ENCODE measurements around the gene NBPF11. TPM values are rescaled to one million over a fixed set of nuclear protein-coding genes. Genes with fewer than 3 reads are reported as not detected.
"Not testable (repeated sequence)": the region's sequence is repeated elsewhere in the genome, so short reads cannot be mapped to it uniquely, and the experiment has no call there.

Gene NBPF11
- total RNA-seq = 12.4 TPM
- long read RNA-seq, partial matches to known transcripts = 5 of 27 reads
- long read RNA-seq, other reads (novel, unspliced or antisense) = 22 of 27 reads

GRCh38 chr1:148151911-148152656, at the start of gene NBPF11:
TSS of gene NBPF11 (minus strand) at chr1:148152281. CDS start at chr1:148127003, 25,278 bp downstream.
- H3K4me1 ChIP-seq; H3K27me3 ChIP-seq (ENCODE audit: low read depth); H3K36me3 ChIP-seq; intact Hi-C loops (cut with DNase I); H3K9me3 ChIP-seq: not testable (repeated sequence)
- peak; percentile 93 for DNase-seq
- peak; percentile 98 to 99 for ATAC-seq
- Histone ChIP-seq H3K27ac (peak within 1 kb of the TSS; percentile 74), H3K4me3 (peak within 1 kb of the TSS; percentile 70)

DNA sequence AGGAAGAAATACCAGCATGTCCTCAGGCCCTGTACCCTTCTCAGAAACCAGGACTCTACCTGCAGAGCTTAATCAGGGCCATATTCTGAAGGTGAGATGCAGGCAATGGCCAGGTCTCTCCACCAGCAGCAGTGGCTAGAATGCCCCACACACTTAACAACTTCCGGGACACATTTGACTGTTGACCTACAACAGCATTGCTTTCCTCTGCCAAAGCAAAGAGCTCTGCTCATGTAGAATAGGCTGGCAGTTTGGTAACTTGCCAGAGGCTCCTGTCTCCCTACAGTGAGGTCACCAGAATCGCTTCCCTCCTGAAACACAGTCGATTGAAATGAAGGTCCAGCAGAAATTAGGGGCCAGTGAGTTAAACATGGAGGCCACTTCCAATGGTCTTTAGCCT, 45.3 kb upstream of the NBPF11 start:
- H3K4me1 ChIP-seq; intact Hi-C loops (cut with DNase I); DNase-seq; H3K27me3 ChIP-seq (ENCODE audit: low read depth); H3K9me3 ChIP-seq; H3K36me3 ChIP-seq; H3K4me3 ChIP-seq; ATAC-seq; H3K27ac ChIP-seq: not testable (repeated sequence)

GRCh38 chr1:148196949-148197348, 44.9 kb upstream of the NBPF11 start:
- H3K4me3 ChIP-seq; H3K27ac ChIP-seq; H3K4me1 ChIP-seq; H3K27me3 ChIP-seq (ENCODE audit: low read depth); ATAC-seq; H3K9me3 ChIP-seq; intact Hi-C loops (cut with DNase I); H3K36me3 ChIP-seq; DNase-seq: not testable (repeated sequence)

- H3K9me3 ChIP-seq; H3K4me1 ChIP-seq; DNase-seq; H3K36me3 ChIP-seq; H3K27ac ChIP-seq; H3K27me3 ChIP-seq (ENCODE audit: low read depth); H3K4me3 ChIP-seq; ATAC-seq; intact Hi-C loops (cut with DNase I): not testable (repeated sequence)
These were observed 43.0 kb upstream of the NBPF11 start for GRCh38 chr1:148195115-148195514.

GRCh38 chr1:148188768-148189167, 36.7 kb upstream of the NBPF11 start:
- DNase-seq; H3K36me3 ChIP-seq; H3K27me3 ChIP-seq (ENCODE audit: low read depth); H3K9me3 ChIP-seq; H3K27ac ChIP-seq; H3K4me3 ChIP-seq; H3K4me1 ChIP-seq; intact Hi-C loops (cut with DNase I); ATAC-seq: not testable (repeated sequence)

DNA sequence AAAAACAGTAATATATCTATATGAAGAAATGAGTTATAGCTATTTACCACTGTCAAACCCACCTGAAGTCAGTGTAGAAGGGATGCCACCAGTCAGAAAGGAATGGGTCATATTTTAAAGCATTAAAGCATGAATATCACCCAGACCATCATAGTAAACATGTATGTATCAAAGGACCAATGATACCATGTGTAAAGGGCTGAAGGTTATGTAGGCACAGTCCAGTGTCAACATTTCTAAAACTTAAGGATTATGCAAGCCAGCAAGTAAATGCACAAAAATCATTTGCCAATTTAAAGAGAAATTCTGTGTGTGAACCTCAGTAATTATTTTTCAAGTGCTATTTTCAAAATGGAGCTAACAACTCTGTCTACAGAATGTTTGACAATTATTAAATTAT, 26.6 kb upstream of the NBPF11 start:
- H3K27ac ChIP-seq; ATAC-seq; H3K4me3 ChIP-seq; H3K27me3 ChIP-seq (ENCODE audit: low read depth); H3K4me1 ChIP-seq; DNase-seq; H3K9me3 ChIP-seq; H3K36me3 ChIP-seq; intact Hi-C loops (cut with DNase I): not testable (repeated sequence)

DNA sequence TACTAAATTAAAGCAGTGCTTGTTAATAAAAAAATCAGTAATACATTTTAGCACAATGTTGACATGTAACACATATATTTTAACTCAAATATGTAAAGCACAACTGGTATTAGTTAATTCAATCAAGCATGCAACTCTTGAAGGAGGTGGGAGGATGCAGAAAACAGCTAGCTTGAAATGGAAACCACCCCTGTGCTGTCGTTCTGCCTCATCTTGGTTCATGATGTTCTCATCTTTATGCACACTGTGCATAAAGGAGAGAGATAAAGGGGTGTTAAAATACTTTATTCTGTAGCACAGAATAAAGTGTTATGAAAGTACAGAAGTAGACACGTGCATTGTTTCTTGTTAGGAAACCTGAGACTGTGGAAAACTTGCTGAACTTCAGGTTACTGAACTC, 23.3 kb upstream of the NBPF11 start:
- H3K4me3 ChIP-seq; ATAC-seq; DNase-seq; H3K9me3 ChIP-seq; H3K4me1 ChIP-seq; H3K36me3 ChIP-seq; H3K27ac ChIP-seq; intact Hi-C loops (cut with DNase I); H3K27me3 ChIP-seq (ENCODE audit: low read depth): not testable (repeated sequence)

DNA sequence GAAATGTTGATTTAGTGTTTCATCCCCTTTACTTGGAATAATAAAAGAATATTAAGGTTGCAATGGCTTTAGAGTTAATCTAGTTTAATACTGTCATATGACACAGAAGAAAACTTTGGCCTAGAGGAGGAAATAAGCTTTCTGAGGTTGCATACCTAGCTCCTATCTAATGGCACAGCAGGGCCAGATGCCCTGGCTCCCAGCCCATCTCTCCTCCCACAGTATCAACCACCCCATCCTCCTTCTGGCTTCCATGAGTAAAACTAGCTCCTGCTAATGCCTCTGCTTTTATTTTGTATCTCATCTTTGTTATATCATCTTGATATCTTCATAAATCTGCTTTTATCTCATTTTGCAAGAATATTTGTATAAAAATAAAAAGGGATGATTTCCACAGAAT, 19.9 kb upstream of the NBPF11 start:
- ATAC-seq; H3K27ac ChIP-seq; H3K9me3 ChIP-seq; H3K4me3 ChIP-seq; H3K36me3 ChIP-seq; H3K27me3 ChIP-seq (ENCODE audit: low read depth); intact Hi-C loops (cut with DNase I); DNase-seq; H3K4me1 ChIP-seq: not testable (repeated sequence)

DNA sequence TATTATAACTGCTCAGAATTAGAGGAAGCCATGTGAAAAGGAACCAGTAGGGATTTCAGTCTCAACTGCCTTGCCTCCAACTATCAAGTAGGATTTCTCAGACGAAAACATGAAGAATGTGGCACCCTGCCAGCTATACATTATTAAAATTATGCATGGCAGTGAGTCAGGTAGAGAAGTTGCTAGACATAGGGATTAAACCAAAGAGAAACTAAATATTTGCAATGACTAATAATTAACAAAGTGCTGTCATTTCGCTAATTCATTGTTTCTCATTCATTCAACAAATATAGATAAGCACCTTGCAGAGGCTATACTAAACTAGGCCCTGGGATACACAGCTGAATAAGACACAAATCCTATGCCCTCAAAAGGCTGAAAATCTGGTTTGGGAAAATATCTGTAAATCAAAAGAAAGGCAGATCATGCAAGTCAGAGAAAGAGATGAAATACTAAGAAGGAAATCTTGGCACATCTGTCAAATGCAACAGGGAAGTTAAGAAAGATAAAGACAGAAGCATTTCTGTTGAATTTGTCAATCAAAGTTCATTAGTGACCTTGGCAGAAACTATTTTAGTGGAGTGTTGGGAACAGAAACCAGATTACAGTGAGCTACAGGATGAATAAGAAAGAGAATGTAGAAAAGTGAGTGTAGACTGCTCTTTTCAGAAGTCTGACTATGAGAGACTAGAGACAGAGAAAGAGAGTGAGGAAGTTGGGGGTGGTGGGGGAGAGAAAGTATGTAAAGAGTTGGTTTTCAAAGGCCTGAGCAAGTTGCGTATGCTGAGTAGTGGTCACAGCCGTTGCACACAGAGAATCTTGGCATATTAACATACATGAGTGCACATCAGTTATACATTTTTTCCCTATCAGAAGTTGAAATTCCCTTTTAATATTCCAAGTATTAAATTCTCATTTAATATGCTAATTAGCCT, 14.7 kb upstream of the NBPF11 start:
- H3K4me3 ChIP-seq = no peak overlapping the region
- intact Hi-C loops (cut with DNase I) = no loop called here
- H3K27me3 ChIP-seq (ENCODE audit: low read depth) = no peaks in the 10 kb centered on the region
- DNase-seq (no peak), ATAC-seq (no peak)
- H3K36me3 ChIP-seq = no peaks in the 10 kb centered on the region
- no peaks in the 10 kb centered on the region for H3K4me1 ChIP-seq
- no peaks in the 10 kb centered on the region for H3K9me3 ChIP-seq
- H3K27ac ChIP-seq = no peak overlapping the region
- TF ChIP-seq, protein P1, sequence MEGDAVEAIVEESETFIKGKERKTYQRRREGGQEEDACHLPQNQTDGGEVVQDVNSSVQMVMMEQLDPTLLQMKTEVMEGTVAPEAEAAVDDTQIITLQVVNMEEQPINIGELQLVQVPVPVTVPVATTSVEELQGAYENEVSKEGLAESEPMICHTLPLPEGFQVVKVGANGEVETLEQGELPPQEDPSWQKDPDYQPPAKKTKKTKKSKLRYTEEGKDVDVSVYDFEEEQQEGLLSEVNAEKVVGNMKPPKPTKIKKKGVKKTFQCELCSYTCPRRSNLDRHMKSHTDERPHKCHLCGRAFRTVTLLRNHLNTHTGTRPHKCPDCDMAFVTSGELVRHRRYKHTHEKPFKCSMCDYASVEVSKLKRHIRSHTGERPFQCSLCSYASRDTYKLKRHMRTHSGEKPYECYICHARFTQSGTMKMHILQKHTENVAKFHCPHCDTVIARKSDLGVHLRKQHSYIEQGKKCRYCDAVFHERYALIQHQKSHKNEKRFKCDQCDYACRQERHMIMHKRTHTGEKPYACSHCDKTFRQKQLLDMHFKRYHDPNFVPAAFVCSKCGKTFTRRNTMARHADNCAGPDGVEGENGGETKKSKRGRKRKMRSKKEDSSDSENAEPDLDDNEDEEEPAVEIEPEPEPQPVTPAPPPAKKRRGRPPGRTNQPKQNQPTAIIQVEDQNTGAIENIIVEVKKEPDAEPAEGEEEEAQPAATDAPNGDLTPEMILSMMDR (IDR thresholded peaks at IDR 0.05) = no peak
